ENCODE measurements around the gene CSRP3. TPM values are rescaled to one million over a fixed set of nuclear protein-coding genes. Genes with fewer than 3 reads are reported as not detected.

Gene CSRP3
- total RNA-seq, 1 experiment from 2014 or later = not detected

DNA sequence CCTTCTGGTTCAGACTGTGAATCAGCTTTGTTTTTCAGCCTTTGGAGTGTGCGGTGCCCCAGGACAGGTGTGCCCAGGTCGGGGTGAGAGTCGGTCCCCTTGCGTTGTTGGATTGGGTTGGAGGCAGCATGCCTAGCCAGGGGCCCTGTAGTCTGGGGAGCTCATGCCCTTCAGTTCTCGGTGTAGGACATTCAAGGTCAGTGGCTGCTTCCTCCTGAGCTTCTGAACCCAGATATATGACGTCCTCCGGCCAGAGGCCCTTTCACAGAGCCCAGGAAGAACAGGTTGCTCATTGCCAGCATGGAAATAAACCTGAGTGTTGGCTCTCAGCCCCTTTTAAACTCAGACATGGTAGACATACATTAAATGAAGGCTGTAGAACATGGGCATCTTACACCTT is 2.7 kb downstream of the CSRP3 start:
- no peak for TF ChIP-seq CTCF (conservative IDR thresholded peaks at IDR 0.05)
- peaks cover 8% of the 10 kb centered on the region for H3F3A ChIP-seq (ENCODE audit: insufficient read depth, low read depth)
- no peak overlapping the region for H2AFZ ChIP-seq
- peaks cover 21% of the 10 kb centered on the region for H3K4me1 ChIP-seq (replicated peaks; ENCODE audit: insufficient read depth)
- no peak overlapping the region for H3K27ac ChIP-seq
- H3K4me3 ChIP-seq = no peak overlapping the region
- H3K4me2 ChIP-seq = no peak overlapping the region
- no peaks in the 10 kb centered on the region for H3K36me3 ChIP-seq (ENCODE audit: low read depth)
- no TSS peak for BruUV-seq (replicated peaks)
- intact Hi-C loops (cut with micrococcal nuclease; ENCODE audit: unreplicated experiment) = no loop called here
- no peak for DNase-seq
- POLR2A ChIA-PET (ENCODE audit: unreplicated experiment) = no interaction called here
- no peaks in the 10 kb centered on the region for H3K79me2 ChIP-seq (ENCODE audit: low read depth)
- no peaks in the 10 kb centered on the region for H3K27me3 ChIP-seq (ENCODE audit: insufficient read depth, low read depth)
- no peaks in the 10 kb centered on the region for H3K9me3 ChIP-seq (ENCODE audit: insufficient read depth, low read depth)
- CTCF ChIA-PET = no interaction called here
- no peaks in the 10 kb centered on the region for H4K20me1 ChIP-seq (ENCODE audit: insufficient read depth)
- H3K9me2 ChIP-seq (ENCODE audit: insufficient read depth) = no peaks in the 10 kb centered on the region

- no TSS peak for BruUV-seq (replicated peaks)
- no peaks in the 10 kb centered on the region for H4K20me1 ChIP-seq (ENCODE audit: insufficient read depth)
- peaks cover 21% of the 10 kb centered on the region for H3K4me1 ChIP-seq (replicated peaks; ENCODE audit: insufficient read depth)
- no peaks in the 10 kb centered on the region for H3K27me3 ChIP-seq (ENCODE audit: insufficient read depth, low read depth)
- no peaks in the 10 kb centered on the region for H3K9me3 ChIP-seq (ENCODE audit: insufficient read depth, low read depth)
- peak in 1 of 2 experiments; percentile 11 for DNase-seq
- ChIA-PET CTCF (interaction anchor here (0.5 kb wide), 1 partner anchor 358 kb away, joined by 4 read pairs; no protein-coding TSS in a partner anchor), POLR2A (ENCODE audit: unreplicated experiment) (no interaction called here)
- H3F3A ChIP-seq (ENCODE audit: insufficient read depth, low read depth) = peaks cover 8% of the 10 kb centered on the region
- H3K79me2 ChIP-seq (ENCODE audit: low read depth) = no peaks in the 10 kb centered on the region
- no peak overlapping the region for H3K4me3 ChIP-seq
- no peak overlapping the region for H2AFZ ChIP-seq
- no peaks in the 10 kb centered on the region for H3K9me2 ChIP-seq (ENCODE audit: insufficient read depth)
- intact Hi-C loops (cut with micrococcal nuclease; ENCODE audit: unreplicated experiment) = no loop called here
- H3K27ac ChIP-seq = no peak overlapping the region
- H3K4me2 ChIP-seq = no peak overlapping the region
- no peak for TF ChIP-seq CTCF (conservative IDR thresholded peaks at IDR 0.05)
- no peak for TF ChIP-seq EZH2 (IDR thresholded peaks at IDR 0.05; ENCODE audit: low read depth)
- H3K36me3 ChIP-seq (ENCODE audit: low read depth) = no peaks in the 10 kb centered on the region
Observed at GRCh38 chr11:19196432-19196831, 5.4 kb downstream of the CSRP3 start.

DNA sequence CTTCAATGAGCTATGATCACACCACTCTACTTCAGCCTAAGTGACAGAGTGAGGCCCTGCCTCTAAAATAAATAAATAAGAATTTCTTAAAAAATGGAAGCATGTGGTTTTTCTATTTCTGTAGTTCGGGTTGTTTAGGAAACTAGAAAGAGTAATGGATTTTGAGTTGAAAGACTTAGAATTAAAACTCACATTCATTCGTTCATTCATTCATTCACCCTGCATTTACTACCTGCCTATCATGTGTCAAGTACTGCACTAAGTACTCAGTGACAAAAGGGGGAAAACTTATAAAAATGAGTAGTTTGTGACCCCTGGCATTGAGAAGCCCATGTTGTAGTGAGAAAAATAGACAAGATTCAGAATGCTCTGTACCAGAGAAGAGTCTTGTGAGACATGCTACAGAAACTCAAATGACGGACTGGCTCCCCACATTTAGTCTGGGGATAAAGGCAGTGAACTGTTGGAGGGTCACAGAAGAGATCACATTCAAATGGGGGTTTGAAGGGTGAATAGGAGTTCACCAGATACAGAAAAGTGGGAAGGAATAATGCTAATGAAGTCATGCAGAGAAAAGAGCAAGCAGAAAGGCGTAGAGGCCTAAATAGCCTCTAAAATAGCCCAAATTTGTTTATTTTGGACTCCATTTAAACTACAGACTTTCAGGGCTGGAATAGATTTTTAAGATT is 7.0 kb downstream of the CSRP3 start:
- H3F3A ChIP-seq (ENCODE audit: insufficient read depth, low read depth) = no peaks in the 10 kb centered on the region; the same call in none of the 2 replicates
- intact Hi-C loops (cut with micrococcal nuclease; ENCODE audit: unreplicated experiment) = no loop called here
- no peaks in the 10 kb centered on the region for H3K9me2 ChIP-seq (ENCODE audit: insufficient read depth)
- no peak overlapping the region for H3K4me3 ChIP-seq
- TF ChIP-seq CTCF (conservative IDR thresholded peaks at IDR 0.05) = no peak
- no peaks in the 10 kb centered on the region for H4K20me1 ChIP-seq (ENCODE audit: insufficient read depth)
- no peak overlapping the region for H3K27ac ChIP-seq
- no peak overlapping the region for H3K4me2 ChIP-seq
- no peaks in the 10 kb centered on the region for H3K79me2 ChIP-seq (ENCODE audit: low read depth)
- DNase-seq = no peak
- peaks cover 4% of the 10 kb centered on the region for H3K4me1 ChIP-seq (replicated peaks; ENCODE audit: insufficient read depth)
- no peaks in the 10 kb centered on the region for H3K27me3 ChIP-seq (ENCODE audit: insufficient read depth, low read depth)
- BruUV-seq (replicated peaks) = no TSS peak
- H3K36me3 ChIP-seq (ENCODE audit: low read depth) = no peaks in the 10 kb centered on the region
- POLR2A ChIA-PET (ENCODE audit: unreplicated experiment) = no interaction called here
- CTCF ChIA-PET = interaction anchor here (0.6 kb wide), 1 partner anchor 123 kb away, joined by 3 read pairs; no protein-coding TSS in a partner anchor
- no peak overlapping the region for H2AFZ ChIP-seq
- H3K9me3 ChIP-seq (ENCODE audit: insufficient read depth, low read depth) = no peaks in the 10 kb centered on the region
